OCI-LY3 (cell line): ENCODE measurements around the gene NKD2.

ENCODE experiments used
- CTCF ChIP-seq: fragments of 200-600, 300-600 bp; sonication (generic); IDR thresholded peaks from 2 replicates; pipeline ENCODE4 v1.5.1; 2014; ENCODE audit warnings: antibody characterized with exemption, low read length, low read depth
- EZH2phosphoT487 ChIP-seq: fragments of 200-600 bp; shearing (Covaris generic); IDR thresholded peaks from 2 replicates; pipeline ENCODE4 v1.6.1; 2018; ENCODE audit warnings: antibody characterized with exemption, mixed run types, low read depth

- TF ChIP-seq CTCF = no peak
- no peak for TF ChIP-seq EZH2phosphoT487
Measured at GRCh38 chr5:1013238-1013947, 4.8 kb downstream of the NKD2 start.
